Activated naive CD4-positive, alpha-beta T cell treated with anti-CD3 and anti-CD28 coated beads for 36 hours (primary cell): ENCODE data around the gene ZNF286A. TPM values are rescaled to one million over a fixed set of nuclear protein-coding genes. Genes with fewer than 3 reads are reported as not detected.
"Not testable (repeated sequence)": the region's sequence is repeated elsewhere in the genome, so short reads cannot be mapped to it uniquely, and the experiment has no call there.

Experiments
- CTCF ChIA-PET: fragments of 350-600 bp; sonication (Branson Sonifier 250); formaldehyde crosslinking; loops from one replicate; lab custom pipeline; 2021; ENCODE audit warnings: antibody characterized with exemption; lab: Charles Lee
- DNase-seq: peaks from one replicate; pipeline ENCODE4 v3.0.0-alpha.2; 2020
- H3K27ac Mint-ChIP-seq: one replicate; pipeline ENCODE4 v1.8.0; 2021; ENCODE audit warnings: mild to moderate bottlenecking, mixed read lengths
- H3K27me3 Mint-ChIP-seq: one replicate; pipeline ENCODE4 v1.8.0; 2021; ENCODE audit warnings: low read depth, mixed read lengths
- H3K36me3 Mint-ChIP-seq: one replicate; pipeline ENCODE4 v1.8.0; 2021; ENCODE audit warnings: low read depth, mixed read lengths
- H3K4me1 Mint-ChIP-seq: one replicate; pipeline ENCODE4 v1.8.0; 2021; ENCODE audit warnings: low read depth, mixed read lengths
- H3K4me3 Mint-ChIP-seq: one replicate; pipeline ENCODE4 v1.8.0; 2021; ENCODE audit warnings: mild to moderate bottlenecking, moderate library complexity, mixed read lengths
- H3K9me3 Mint-ChIP-seq: one replicate; pipeline ENCODE4 v1.8.0; 2021; ENCODE audit warnings: mixed read lengths
- intact Hi-C: fragments of 100-400 bp; cut with micrococcal nuclease; formaldehyde crosslinking; loops from one replicate; pipeline ENCODE4 v1.15.1; 2023
- total RNA-seq, 2 experiments: library from RNA; stranded (reverse); gene quantifications; one replicate each; pipeline ENCODE4 v1.2.3, GENCODE V29; 2021

Gene ZNF286A
- total RNA-seq, 2 experiments from 2014 or later, result 20.4 to 26.8 TPM

- H3K36me3 Mint-ChIP-seq, result peaks cover 26% of the 10 kb centered on the region
- CTCF ChIA-PET, result interaction anchor here (0.6 kb wide), 1 partner anchor 251 kb away, joined by 3 read pairs; no protein-coding TSS in a partner anchor
- intact Hi-C loops, result no loop called here
These were observed 36.9 kb upstream of the ZNF286A start for GRCh38 chr17:15662681-15663080.

DNA sequence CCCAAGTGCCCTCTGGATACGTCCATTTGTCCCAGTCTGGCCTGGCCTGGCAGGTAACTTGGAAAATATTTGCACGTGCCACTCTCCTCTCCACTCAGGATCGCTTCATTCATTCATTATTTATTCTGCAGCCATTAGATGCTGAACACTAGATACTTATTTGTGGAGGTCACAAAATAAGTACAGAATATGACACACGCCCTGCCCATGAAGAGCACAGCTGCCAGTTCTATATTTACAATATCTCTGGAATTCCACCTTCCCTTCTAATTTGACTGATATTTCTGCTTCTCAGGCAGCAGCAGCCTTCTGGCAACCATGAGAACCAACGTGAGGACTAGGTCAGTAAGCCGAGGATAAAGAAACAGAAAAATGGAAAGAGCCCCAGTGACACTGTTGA is 36.4 kb upstream of the ZNF286A start:
- DNase-seq, result no peak
- Mint-ChIP-seq H3K4me3 (no peak overlapping the region), H3K4me1 (no peaks in the 10 kb centered on the region), H3K9me3 (no peaks in the 10 kb centered on the region), H3K27me3 (no peaks in the 10 kb centered on the region), H3K27ac (no peak overlapping the region), H3K36me3 (peaks cover 25% of the 10 kb centered on the region)
- CTCF ChIA-PET, result interaction anchor here (0.6 kb wide), 1 partner anchor 252 kb away, joined by 3 read pairs; no protein-coding TSS in a partner anchor
- intact Hi-C loops, result no loop called here

More at GRCh38 chr17:15662681-15663080, 36.9 kb upstream of the ZNF286A start:
- Mint-ChIP-seq H3K4me3 (no peak overlapping the region), H3K4me1 (no peaks in the 10 kb centered on the region), H3K9me3 (no peaks in the 10 kb centered on the region), H3K27me3 (no peaks in the 10 kb centered on the region), H3K27ac (no peak overlapping the region)
- DNase-seq, result no peak

DNA sequence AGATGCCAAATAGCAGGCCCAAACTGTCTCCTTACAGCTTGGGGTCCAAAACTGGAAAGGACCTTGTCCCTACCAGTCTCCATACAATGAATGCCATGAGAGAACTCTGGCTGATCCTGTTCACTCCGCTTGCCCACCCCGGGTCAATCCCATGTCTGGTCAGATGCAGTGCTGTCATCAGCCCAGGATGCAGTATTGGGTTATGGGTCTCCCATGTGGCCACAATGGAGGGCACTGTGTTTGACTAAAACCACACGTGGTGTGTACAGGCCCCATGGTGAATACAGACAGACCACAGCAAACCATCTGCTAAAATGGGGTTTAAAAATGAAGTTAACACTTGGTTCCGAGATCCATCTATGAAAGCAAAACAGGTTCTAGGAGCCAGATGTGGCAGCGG is 35.9 kb upstream of the ZNF286A start:
- no peaks in the 10 kb centered on the region for H3K9me3 Mint-ChIP-seq
- DNase-seq, result no peak
- intact Hi-C loops, result no loop called here
- H3K27ac Mint-ChIP-seq, result no peak overlapping the region
- H3K36me3 Mint-ChIP-seq, result peaks cover 24% of the 10 kb centered on the region
- CTCF ChIA-PET, result no interaction called here
- H3K4me3 Mint-ChIP-seq, result no peak overlapping the region
- H3K27me3 Mint-ChIP-seq, result no peaks in the 10 kb centered on the region
- H3K4me1 Mint-ChIP-seq, result no peaks in the 10 kb centered on the region

- H3K4me1 Mint-ChIP-seq, H3K9me3 Mint-ChIP-seq, H3K4me3 Mint-ChIP-seq, CTCF ChIA-PET, H3K27ac Mint-ChIP-seq, H3K27me3 Mint-ChIP-seq, intact Hi-C loops, DNase-seq: not testable (repeated sequence)
- peaks cover 11% of the 10 kb centered on the region for H3K36me3 Mint-ChIP-seq
These were observed 30.0 kb upstream of the ZNF286A start for GRCh38 chr17:15669526-15669925.

GRCh38 chr17:15674640-15675039 is 24.9 kb upstream of the ZNF286A start:
- H3K4me3 Mint-ChIP-seq, H3K9me3 Mint-ChIP-seq, CTCF ChIA-PET, H3K4me1 Mint-ChIP-seq, DNase-seq, H3K27me3 Mint-ChIP-seq, H3K27ac Mint-ChIP-seq, intact Hi-C loops: not testable (repeated sequence)
- peaks cover 24% of the 10 kb centered on the region for H3K36me3 Mint-ChIP-seq

- intact Hi-C loops, DNase-seq, H3K4me3 Mint-ChIP-seq, H3K4me1 Mint-ChIP-seq, H3K9me3 Mint-ChIP-seq, CTCF ChIA-PET, H3K27me3 Mint-ChIP-seq, H3K27ac Mint-ChIP-seq: not testable (repeated sequence)
- peaks cover 31% of the 10 kb centered on the region for H3K36me3 Mint-ChIP-seq
These were observed 23.6 kb upstream of the ZNF286A start for GRCh38 chr17:15675991-15676390.

DNA sequence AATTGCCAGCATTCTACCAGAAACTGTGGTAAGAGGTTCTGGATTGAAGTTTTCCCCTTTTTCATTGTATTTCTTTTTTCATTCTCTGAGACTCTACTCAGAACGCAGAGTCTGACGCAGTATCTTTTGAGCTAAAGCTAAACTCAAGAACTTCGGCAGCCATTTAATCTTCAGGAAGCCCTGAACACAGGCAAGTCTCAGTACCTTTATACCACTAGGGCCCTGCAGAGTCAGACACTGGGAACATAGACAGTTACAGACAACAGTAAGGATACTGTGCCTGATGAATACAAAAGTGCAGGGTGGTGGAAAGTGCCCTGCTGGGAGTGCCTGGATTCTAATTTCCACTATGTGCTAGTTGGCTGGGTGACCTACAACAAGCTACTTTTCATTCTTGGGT is 16.4 kb upstream of the ZNF286A start:
- H3K9me3 Mint-ChIP-seq, result not testable (repeated sequence)

DNA sequence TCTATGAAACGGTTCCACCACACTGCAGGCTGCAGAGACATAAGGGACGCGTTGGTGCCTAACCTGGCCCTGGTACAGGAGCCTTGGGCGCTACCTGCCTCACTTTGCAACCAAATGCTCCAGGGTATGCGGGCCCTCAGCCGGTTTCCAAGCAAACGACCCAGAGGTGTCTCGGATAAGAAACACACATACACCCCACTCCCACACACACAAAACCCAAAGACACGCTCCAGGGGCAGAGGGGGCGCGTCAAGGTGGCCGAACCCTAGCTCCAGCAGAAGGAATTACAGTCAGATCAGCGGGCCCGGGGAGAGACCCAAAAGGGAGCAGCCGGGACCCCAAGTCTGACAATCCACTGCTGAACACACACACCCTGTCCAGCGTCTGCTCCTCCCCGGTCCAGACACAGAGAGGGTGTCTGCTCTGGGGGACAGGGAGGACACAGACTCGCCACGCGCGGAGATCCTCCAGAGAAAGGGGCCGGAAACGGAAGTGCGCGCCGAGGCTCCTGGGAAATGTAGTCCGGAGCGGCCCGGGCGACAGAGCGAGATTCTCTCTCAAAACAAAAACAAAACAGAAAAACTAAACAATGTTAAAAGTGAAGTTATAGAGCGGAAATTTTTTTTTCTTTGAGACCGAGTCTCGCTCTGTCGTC is 15.6 kb upstream of the ZNF286A start, which contains the start of gene TRIM16:
TSS of gene TRIM16 (minus strand) at position 488 of the 655 bp plus-strand sequence. CDS start 32,702 bp downstream, outside the sequence.
- H3K4me1 Mint-ChIP-seq, result peaks cover 20% of the 10 kb centered on the region

More for the DNA sequence above, 16.4 kb upstream of the ZNF286A start:
- Mint-ChIP-seq H3K4me3 (peak overlapping the region; percentile 95), H3K4me1 (peaks cover 20% of the 10 kb centered on the region), H3K36me3 (peaks cover 14% of the 10 kb centered on the region)
- intact Hi-C loops, H3K27ac Mint-ChIP-seq, CTCF ChIA-PET, H3K27me3 Mint-ChIP-seq, DNase-seq: not testable (repeated sequence)

GRCh38 chr17:15687494-15687893 is 12.1 kb upstream of the ZNF286A start:
- intact Hi-C loops, H3K4me3 Mint-ChIP-seq, H3K9me3 Mint-ChIP-seq, H3K27me3 Mint-ChIP-seq, H3K27ac Mint-ChIP-seq, DNase-seq, H3K36me3 Mint-ChIP-seq, CTCF ChIA-PET: not testable (repeated sequence)
- peaks cover 15% of the 10 kb centered on the region for H3K4me1 Mint-ChIP-seq

More for the DNA sequence above, 15.6 kb upstream of the ZNF286A start, which contains the start of gene TRIM16:
- CTCF ChIA-PET, H3K9me3 Mint-ChIP-seq, H3K27me3 Mint-ChIP-seq: not testable (repeated sequence)
- Mint-ChIP-seq H3K36me3 (peaks cover 14% of the 10 kb centered on the region), H3K4me3 (peak within 1 kb of the TSS; percentile 95), H3K27ac (peak within 1 kb of the TSS; percentile 79)
- peak; percentile 83 for DNase-seq
- intact Hi-C loops, result loop anchor here (1.0 kb wide), 1 partner anchor 15 kb away; the partner anchor contains the start of gene ZNF286A

DNA sequence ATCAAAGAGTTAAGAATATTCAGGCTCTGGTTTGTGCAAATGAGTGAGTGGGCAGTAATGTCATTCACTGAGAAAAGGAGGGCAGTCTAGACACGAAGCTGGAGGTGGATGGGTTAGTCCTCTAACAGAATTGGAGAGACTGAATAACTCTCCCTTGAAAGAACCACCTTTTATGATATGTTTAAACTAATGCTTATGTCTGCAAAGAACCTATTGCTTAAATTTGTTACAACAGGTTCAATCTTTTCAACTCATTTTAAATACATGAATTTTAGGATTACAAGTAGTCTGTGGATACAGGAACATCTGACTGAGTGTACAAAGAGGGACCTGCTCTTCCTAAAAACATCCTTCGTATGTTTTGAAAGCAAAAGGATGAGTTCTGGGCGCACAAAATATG is 585 bp upstream of the ZNF286A start:
- H3K27me3 Mint-ChIP-seq, CTCF ChIA-PET, H3K9me3 Mint-ChIP-seq, DNase-seq: not testable (repeated sequence)
- Mint-ChIP-seq H3K4me1 (peaks cover 13% of the 10 kb centered on the region), H3K4me3 (peak overlapping the region; percentile 89), H3K36me3 (peaks cover 14% of the 10 kb centered on the region), H3K27ac (peak overlapping the region; percentile 87)
- intact Hi-C loops, result loop anchor here (1.0 to 5.0 kb wide), 2 partner anchors 15 to 298 kb away; partner anchors contain the start of genes TRIM16, TTC19 and ZSWIM7

GRCh38 chr17:15699937-15700336 is 385 bp downstream of the ZNF286A start:
- H3K36me3 Mint-ChIP-seq, result peaks cover 19% of the 10 kb centered on the region
- H3K4me3 Mint-ChIP-seq, result peak overlapping the region; percentile 89
- intact Hi-C loops, result loop anchor here (1.0 to 5.0 kb wide), 2 partner anchors 16 to 297 kb away; partner anchors contain the start of genes TRIM16, TTC19 and ZSWIM7
- DNase-seq, H3K27me3 Mint-ChIP-seq, H3K9me3 Mint-ChIP-seq, CTCF ChIA-PET: not testable (repeated sequence)
- H3K4me1 Mint-ChIP-seq, result peaks cover 13% of the 10 kb centered on the region
- H3K27ac Mint-ChIP-seq, result peak overlapping the region; percentile 87

- H3K36me3 Mint-ChIP-seq, result peaks cover 51% of the 10 kb centered on the region
- intact Hi-C loops, H3K4me3 Mint-ChIP-seq, CTCF ChIA-PET, H3K27ac Mint-ChIP-seq, H3K27me3 Mint-ChIP-seq, DNase-seq, H3K4me1 Mint-ChIP-seq: not testable (repeated sequence)
- peaks cover 16% of the 10 kb centered on the region for H3K9me3 Mint-ChIP-seq
These were observed 4.7 kb downstream of the ZNF286A start for GRCh38 chr17:15704239-15704638.

- intact Hi-C loops, CTCF ChIA-PET, H3K4me3 Mint-ChIP-seq, DNase-seq, H3K4me1 Mint-ChIP-seq, H3K27ac Mint-ChIP-seq, H3K27me3 Mint-ChIP-seq: not testable (repeated sequence)
- Mint-ChIP-seq H3K9me3 (peaks cover 17% of the 10 kb centered on the region), H3K36me3 (peaks cover 56% of the 10 kb centered on the region)
These were observed 5.3 kb downstream of the ZNF286A start for GRCh38 chr17:15704813-15705212.
